Body of pancreas (tissue), 4 donors: ENCODE results near the gene ZNF236. TPM values are rescaled to one million over a fixed set of nuclear protein-coding genes. Genes with fewer than 3 reads are reported as not detected.

Experiments
- ATAC-seq: fragments of 150-250 bp; one replicate; pipeline ENCODE4 v1.9.1; 2016
- DNase-seq, 4 donors: peaks; one replicate each; pipeline ENCODE4 v3.0.0-alpha.2; 2019
- H3K27ac ChIP-seq, 4 donors: fragments of 200-600 bp; sonication (generic); 1 replicate in 3 of 4; 2 replicates in 1 of 4; pipeline versions ENCODE4 v1.5.1 to v1.6.1; 2016 to 2019; ENCODE audit warnings: mild to moderate bottlenecking in 1 of 4, mixed read lengths in 1 of 4, moderate library complexity in 1 of 4
- H3K27me3 ChIP-seq, 2 donors: fragments of 200-600 bp; sonication (generic); one replicate each; pipeline ENCODE4 v1.6.0; 2016; ENCODE audit warnings: mild to moderate bottlenecking in 1 of 2
- H3K36me3 ChIP-seq, 2 donors: fragments of 200-600 bp; sonication (generic); replicated peaks in 1 of 2; 2 replicates each; pipeline ENCODE4 v1.5.1; 2016; ENCODE audit warnings: low read depth in 2 of 2; ENCODE audit not compliant: insufficient read depth in 1 of 2
- H3K4me1 ChIP-seq: fragments of 200-600 bp; sonication (generic); one replicate; pipeline ENCODE4 v1.6.0; 2016
- H3K4me3 ChIP-seq, 2 donors: fragments of 200-600 bp; sonication (generic); 1 replicate in 1 of 2; 2 replicates in 1 of 2; pipeline ENCODE4 v1.5.1; 2016 to 2019
- H3K9me3 ChIP-seq, 3 donors: fragments of 200-600 bp; sonication (generic); 1 replicate in 2 of 3; 2 replicates in 1 of 3; pipeline ENCODE4 v1.5.1; 2016
- POLR2A ChIP-seq, 3 donors: fragments of 450-650 bp; IDR thresholded peaks; one replicate each; pipeline ENCODE4 v1.6.1; 2016; ENCODE audit warnings: antibody characterized with exemption in 3 of 3, mild to moderate bottlenecking in 2 of 3
- WGBS, 2 donors: methylation state at CpG; one replicate each; pipeline ENCODE4 v1.1.5; 2017; 5-methylcytosine and 5-hydroxymethylcytosine counted together
- intact Hi-C: fragments of 100-400 bp; cut with DNase I; formaldehyde crosslinking; loops from one replicate; pipeline ENCODE4 v1.15.1; 2023
- total RNA-seq, 2 donors: library from RNA; depleted of rRNA; stranded (reverse); fragments of >200 nt; gene quantifications; one replicate each; pipeline ENCODE4 v1.1.0, GENCODE V29; 2016
- TF ChIP-seq, protein P1 (sequence below), 7 experiments: fragments of 450-650 bp in 4 of 7; fragments of 200-600 bp in 3 of 7; sonication (generic) in 3 of 7; IDR thresholded peaks; one replicate each; pipeline ENCODE4 v1.5.1; 2016 to 2019; ENCODE audit warnings: antibody characterized with exemption in 7 of 7

The ZNF236 gene
- total RNA-seq, 2 donors from 2014 or later: 9.6 to 22.7 TPM

DNA sequence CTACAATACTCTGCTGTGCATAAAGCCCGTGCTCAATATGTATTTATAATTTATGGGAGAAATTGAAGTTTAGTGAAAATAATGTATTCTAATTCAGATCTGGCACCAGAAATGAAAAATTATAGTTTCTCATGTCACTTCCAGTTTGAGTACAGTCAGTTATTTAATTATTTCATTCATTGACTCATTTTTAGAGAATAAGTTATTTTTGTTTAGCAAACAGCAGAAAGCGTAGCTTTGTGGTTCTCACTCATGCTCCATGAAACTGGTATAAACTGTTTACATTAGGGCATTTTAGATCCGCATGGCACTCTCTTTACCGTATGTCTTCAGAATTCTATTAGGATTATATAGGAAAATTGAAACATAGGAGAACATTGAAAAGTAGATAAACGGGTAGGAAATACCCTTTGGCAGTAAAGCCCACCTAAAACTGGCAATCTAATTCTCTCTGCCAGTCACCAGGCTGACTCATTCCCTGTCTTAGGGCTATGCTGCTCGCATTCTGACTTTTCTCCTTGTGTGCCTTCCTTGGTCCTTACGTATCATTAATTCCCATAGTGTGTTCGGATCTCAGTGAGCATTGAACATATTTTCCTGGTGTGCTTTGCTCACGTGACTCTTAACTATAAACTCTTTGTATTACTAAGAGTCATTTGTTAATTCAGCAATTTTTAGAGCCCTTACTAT lies 106.0 kb downstream of the ZNF236 start:
- no peaks in the 10 kb centered on the region for H3K27me3 ChIP-seq
- H3K27ac ChIP-seq: no peak overlapping the region
- no peak overlapping the region for H3K4me3 ChIP-seq
- ATAC-seq (no peak), DNase-seq (no peak)
- H3K36me3 ChIP-seq: peaks cover 9 to 24% of the 10 kb centered on the region in 2 donors
- H3K9me3 ChIP-seq: no peaks in the 10 kb centered on the region
- no peaks in the 10 kb centered on the region for H3K4me1 ChIP-seq
- no peak for TF ChIP-seq POLR2A (IDR thresholded peaks at IDR 0.05)
- TF ChIP-seq, protein P1, sequence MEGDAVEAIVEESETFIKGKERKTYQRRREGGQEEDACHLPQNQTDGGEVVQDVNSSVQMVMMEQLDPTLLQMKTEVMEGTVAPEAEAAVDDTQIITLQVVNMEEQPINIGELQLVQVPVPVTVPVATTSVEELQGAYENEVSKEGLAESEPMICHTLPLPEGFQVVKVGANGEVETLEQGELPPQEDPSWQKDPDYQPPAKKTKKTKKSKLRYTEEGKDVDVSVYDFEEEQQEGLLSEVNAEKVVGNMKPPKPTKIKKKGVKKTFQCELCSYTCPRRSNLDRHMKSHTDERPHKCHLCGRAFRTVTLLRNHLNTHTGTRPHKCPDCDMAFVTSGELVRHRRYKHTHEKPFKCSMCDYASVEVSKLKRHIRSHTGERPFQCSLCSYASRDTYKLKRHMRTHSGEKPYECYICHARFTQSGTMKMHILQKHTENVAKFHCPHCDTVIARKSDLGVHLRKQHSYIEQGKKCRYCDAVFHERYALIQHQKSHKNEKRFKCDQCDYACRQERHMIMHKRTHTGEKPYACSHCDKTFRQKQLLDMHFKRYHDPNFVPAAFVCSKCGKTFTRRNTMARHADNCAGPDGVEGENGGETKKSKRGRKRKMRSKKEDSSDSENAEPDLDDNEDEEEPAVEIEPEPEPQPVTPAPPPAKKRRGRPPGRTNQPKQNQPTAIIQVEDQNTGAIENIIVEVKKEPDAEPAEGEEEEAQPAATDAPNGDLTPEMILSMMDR (IDR thresholded peaks at IDR 0.05): no peak
- intact Hi-C loops: no loop called here
- 89 to 90% methylated on average over 9 of the region's 9 CpGs for WGBS, 2 donors

DNA sequence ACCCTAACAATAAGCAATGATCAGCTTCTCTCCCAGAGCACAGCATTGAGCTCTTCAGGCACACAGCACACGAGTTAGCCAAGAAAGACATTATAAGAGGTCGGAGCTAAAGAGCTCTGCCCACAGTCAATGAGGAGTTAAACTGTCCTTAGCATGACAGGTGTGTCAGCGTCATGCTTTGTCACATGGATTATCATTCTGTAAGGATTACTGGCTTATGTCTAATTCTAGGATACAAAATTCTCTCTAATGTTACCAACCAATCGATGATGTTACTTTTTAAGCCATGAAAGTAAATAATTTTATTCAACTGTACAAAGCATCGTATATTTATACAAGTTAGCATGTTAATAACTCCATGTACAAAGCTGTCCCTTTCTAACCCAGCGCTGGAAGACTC lies 108.8 kb downstream of the ZNF236 start:
- DNase-seq (no peak), ATAC-seq (no peak)
- intact Hi-C loops: no loop called here
- Histone ChIP-seq H3K4me3 (no peak overlapping the region), H3K9me3 (no peaks in the 10 kb centered on the region), H3K27ac (no peak overlapping the region), H3K36me3 (peaks cover 2 to 9% of the 10 kb centered on the region in 2 donors), H3K27me3 (no peaks in the 10 kb centered on the region), H3K4me1 (no peaks in the 10 kb centered on the region)
- TF ChIP-seq, protein P1 (IDR thresholded peaks at IDR 0.05): no peak
- no peak for TF ChIP-seq POLR2A (IDR thresholded peaks at IDR 0.05)
- WGBS, 2 donors: 82 to 89% methylated on average over 6 of the region's 6 CpGs

DNA sequence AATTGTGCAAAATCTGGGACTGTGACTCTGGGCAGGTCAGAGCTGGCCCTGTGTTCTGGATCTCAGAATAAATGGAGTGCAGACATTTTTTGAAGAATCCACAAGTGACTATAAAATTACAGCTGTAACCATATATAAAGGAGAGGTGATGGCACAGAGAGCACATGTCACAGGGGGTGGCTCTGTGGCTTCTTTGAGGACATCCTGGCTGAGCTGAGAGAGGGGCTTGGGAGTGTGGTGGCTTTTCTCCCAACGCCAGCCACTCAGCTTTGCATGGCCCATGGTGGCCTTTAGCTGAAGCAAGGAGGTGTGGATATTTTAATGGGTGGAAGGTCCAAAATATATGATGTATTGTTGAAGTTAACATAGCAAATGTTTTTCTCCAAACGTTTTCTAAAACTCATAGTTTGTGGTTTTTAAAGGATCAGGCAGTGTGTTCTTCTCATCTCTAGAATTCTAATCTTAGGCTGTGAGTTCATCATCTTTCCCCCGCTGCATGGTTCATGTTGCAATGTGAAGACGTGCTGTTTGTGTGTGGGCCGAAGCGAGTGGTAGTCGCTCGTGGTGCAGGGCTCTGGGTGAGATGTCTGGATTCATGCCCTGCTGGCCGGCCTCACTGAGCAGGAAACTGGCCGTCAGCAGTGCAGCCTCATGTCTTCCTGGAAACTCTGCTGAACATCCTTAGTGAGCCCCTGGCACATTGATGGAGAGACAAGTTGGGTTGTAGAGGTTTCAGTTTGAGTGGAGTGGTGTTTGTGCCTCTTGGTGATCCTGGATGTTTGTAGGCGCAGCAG lies 109.9 kb downstream of the ZNF236 start:
- Histone ChIP-seq H3K27ac (no peak overlapping the region), H3K4me3 (no peak overlapping the region), H3K9me3 (no peaks in the 10 kb centered on the region), H3K4me1 (no peaks in the 10 kb centered on the region), H3K36me3 (peaks cover 2 to 10% of the 10 kb centered on the region in 2 donors), H3K27me3 (no peaks in the 10 kb centered on the region)
- DNase-seq (peak in 2 of 4 donors; percentile 23 to 34), ATAC-seq (no peak)
- TF ChIP-seq, protein P1 (IDR thresholded peaks at IDR 0.05): no peak
- TF ChIP-seq POLR2A (IDR thresholded peaks at IDR 0.05): no peak
- intact Hi-C loops: no loop called here
- WGBS, 2 donors: 78 to 85% methylated on average over 11 of the region's 11 CpGs

DNA sequence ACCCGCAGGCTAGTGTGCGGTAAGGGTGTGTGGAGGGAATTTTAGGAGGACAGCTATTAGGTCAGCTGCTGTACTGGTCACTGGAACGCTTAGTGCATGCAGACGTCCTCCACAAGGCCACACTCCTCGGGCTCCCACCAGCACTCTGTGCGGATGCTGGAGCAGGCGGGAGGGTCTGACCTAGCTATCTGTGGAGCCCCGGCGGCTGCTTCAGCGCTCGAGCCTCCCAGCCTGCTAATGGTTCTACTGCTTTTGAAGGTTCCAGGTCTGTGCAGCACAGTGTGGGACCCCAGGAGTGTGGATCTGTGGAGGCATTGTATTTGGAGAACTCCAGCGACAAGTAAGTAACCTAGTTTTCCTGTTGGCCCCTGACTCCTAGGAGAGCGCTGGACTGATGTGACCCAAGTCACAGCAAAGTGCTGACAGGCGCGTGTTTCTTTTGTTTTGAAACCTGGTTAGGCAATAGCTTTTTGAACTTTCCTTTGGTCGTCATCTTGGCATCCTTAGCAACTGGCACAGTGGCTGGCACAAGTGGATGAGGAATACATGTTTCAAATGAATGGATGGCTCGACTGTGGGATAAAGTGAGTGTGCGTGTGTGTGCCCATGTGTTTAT lies 113.5 kb downstream of the ZNF236 start:
- 92 to 95% methylated on average over 18 of the region's 18 CpGs for WGBS, 2 donors
- H3K36me3 ChIP-seq: peaks cover 0 to 10% of the 10 kb centered on the region in 2 donors

More for the DNA sequence above, 113.5 kb downstream of the ZNF236 start:
- Histone ChIP-seq H3K27me3 (no peaks in the 10 kb centered on the region), H3K4me3 (no peak overlapping the region), H3K4me1 (no peaks in the 10 kb centered on the region), H3K27ac (no peak overlapping the region), H3K9me3 (no peaks in the 10 kb centered on the region)
- ATAC-seq (no peak), DNase-seq (no peak)
- TF ChIP-seq, protein P1 (IDR thresholded peaks at IDR 0.05): no peak
- TF ChIP-seq POLR2A (IDR thresholded peaks at IDR 0.05): no peak
- intact Hi-C loops: no loop called here
